HG03439 (cell line): ENCODE results near the gene UCK2.

Experiments
- ATAC-seq: cut with Tn5 transposase; IDR thresholded peaks from one replicate; pipeline ENCODE4 v1.9.1; 2021; ENCODE audit warnings: mild to moderate bottlenecking, moderate library complexity; ENCODE audit not compliant: unreplicated experiment

Gene UCK2

DNA sequence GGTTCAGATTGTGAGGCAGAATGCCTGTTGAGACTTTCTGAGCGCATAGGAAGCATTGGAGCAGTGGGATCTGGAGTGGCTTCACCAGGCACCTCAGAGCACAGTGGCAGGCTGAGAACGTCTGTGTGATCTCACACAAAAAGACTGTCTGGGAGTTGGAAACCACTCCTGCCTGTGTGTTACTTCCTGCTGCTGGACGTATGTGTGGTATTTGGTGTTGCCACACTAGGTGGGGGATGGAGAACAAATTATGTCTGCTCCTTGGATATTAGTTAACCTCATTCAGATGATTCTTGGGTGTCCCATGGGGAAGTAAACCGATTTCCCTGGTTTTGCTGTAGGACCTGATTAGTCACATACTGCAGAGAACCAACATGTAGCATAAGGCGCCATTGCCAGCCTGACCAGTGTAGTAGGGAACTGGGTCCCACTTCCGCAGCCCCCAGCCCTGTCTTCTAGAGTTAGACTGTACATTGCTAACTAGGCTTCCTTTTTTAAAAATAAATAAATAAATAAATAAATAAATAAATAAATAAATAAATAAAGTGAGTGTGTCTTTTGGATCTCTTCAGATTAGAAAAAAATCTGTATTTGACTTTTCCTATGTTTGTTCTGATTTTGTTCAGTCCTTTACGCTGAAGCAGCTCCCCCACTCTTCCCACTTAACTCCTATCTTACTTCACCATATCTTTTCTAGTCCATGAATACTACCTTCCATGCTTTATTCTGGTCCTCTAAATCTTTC lies 26.9 kb downstream of the UCK2 start:
- ATAC-seq = no peak

DNA sequence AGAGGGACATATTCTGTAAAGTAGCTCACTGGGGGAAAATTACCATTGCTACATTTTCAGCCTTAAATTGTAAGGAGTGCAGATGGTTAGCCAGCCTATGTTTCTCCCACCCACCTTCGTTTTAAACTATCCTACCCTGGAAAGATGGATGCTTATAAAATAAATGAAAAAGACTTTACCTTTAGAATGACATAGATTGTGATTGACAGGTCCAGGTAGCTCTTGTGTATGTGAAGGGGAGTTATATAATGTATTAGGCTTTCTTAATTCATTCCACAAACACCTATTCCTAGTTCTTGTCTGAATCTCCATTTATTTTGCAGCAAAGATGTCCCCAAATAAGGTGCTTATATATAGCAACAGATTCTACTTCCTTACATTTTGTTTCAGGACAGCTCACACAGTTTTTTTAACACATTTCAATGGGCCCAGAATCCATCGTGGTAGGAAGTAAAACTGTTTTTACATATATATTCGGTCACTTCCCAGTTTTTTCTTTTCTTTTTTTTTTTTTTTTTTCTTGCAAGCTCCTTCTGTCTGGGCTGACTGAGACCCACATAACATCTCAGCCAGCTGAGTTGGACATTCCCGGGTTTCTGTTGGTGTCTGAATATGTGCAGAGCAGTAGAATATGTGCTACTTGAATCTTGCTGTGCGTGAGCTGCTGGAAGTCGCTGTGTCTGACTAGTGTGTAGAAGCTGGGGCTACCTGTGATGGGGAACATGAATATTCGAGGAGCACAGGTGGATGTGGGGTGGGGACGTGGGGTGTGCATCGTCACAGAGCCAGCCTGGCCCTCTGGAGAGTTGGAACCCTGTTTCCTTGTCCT lies 27.8 kb downstream of the UCK2 start:
- ATAC-seq = no peak

DNA sequence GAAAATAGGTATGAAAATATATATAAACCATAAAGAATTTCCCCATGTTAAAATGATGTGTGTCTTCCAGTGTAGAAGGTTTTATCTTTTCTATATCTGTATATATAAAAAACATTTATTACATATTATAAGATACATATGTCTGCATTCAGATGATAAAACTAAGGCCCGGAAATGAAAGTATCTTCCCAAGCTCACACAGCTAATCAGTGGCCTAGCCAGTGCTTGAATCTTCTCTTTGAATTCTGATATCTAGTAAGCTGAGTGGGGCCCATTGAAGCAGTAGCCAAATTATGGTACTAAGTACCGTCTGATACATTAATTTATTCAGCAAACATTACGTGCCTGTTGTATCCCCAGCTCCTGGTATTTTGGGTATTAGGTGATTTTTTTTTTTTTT lies 28.6 kb downstream of the UCK2 start:
- no peak for ATAC-seq

DNA sequence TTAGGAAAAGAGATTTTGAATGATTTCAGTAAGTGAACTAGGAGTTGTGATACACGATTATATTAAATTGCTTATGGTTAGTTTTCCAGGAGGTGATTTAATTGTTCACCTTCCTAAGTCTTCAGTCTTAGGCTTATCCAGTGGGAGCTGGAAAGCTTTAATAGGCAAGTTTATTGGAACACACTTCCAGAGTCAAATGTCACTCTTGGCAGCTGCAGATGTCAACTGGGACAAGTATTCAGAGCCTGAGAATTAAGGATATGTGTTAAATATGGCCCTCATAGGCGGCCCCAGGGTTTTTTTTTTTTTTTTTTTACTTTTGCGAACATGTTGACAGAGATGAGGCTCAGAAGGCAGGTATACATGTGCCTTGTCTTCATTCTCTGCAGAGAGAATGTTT lies 29.2 kb downstream of the UCK2 start:
- no peak for ATAC-seq

DNA sequence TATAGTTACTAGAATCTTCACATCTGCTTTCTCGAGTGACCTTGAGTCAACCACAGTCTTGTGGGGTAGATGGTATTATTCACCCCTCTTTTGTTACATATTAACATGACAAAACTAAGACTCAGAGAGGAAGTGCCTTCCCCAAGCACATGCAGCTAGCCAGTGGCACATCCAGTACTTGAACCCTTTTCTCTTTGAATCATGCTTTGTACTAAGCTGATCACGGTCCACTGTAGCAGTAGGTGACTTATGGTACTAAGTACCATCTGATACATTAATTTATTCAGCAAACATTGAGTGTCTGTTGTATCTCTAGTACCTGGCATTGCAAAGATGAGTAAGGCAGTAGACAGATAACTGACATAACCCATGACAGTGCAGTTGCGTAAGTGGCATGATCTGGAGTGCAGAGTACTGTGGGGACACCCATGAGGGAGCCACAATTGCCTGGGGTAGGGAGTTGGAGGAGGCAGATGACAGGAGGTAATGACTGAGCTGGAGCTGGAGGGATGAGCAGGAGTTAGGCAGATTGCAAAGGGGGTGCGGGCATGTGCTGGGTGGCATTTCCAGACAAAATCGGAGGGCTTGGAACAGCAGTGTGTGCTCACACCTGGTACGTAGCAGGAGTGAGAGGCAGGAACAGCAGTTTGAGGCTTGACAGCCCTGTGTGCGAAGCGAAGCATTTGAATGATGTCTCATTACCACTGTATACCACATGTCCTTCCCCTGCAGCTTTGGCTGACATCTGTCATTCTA lies 29.8 kb downstream of the UCK2 start:
- ATAC-seq = peak; percentile 52

DNA sequence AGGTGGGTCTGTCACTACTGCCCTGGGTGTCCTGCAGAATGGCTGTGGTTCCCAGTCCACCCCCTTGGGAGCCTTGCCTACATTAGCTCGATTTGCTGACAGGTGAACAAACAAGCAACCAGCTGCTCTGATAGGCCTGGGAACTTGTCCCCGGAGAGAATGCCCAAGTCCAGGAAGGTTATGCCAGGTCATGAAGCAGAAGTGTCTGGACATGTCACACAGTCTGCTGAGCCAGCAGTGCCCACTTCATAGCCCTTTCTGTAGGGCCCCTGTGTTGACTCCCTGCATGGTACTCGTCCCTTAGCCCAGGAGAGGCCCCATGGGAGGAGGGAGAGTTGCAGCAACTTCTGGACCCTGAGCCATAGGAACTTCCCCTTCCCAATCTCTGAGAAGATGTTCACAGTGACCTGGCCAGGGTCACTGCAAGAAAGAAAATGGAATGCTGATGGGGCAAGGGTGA lies 31.0 kb downstream of the UCK2 start:
- ATAC-seq = no peak

DNA sequence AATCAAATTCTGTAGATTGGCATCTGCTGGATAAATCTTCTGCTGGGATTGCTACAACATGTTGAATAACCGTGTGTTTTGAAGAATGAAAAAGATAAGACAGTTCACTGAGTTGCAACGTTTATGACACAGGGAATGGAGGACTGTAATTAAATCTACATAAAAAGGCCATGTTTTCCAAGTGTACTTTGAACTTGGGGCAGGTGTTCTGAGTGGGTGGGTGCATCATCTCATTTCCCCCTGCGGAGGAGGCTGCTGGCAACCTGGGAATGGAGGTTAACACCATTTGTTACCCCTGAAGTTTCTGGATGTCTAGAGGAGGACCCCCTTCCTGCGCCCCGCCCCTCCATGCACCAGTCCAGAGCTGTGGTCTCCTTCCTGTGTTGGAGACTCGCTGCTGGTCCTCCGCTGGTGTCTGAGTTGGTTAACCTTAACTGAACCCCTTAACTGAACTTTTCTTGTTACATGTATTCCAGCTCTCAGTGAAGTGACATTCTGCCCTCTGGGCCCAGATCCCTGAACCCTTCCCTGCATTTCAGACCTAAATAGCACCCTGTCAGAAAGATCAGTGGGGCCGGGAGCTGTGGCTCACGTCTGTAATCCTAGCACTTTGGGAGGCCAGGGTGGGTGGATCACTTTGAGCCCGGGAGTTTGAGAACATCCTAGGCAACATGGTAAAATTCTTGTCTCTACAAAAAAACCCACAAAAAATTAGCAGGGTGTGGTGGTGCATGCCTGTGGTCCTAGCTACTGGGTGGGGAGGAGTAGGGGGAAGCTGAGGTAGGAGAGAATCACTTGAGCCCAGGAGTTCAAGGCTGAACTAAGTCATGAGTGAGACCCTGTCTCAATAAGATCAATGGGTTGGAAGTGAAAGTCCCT lies 31.8 kb downstream of the UCK2 start:
- ATAC-seq = no peak

DNA sequence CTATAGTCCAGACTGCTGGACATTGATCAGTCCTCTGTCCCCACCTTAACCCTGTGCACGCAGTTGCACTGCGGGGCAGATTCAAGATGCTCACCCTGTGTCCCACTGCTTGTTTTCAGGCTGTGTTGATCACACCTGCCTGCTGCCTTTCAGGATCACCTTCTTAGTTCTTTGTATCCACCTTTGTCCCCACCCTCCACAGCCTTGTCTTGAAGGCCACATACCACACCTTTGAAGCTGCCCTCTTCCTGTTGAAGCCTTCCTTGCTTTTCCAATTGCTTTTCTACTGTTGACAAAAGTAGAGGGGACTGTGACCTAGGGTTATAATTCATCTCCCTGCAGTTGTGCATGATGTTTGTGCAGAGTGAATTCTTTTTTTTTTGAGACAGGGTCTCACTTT lies 32.7 kb downstream of the UCK2 start:
- no peak for ATAC-seq

DNA sequence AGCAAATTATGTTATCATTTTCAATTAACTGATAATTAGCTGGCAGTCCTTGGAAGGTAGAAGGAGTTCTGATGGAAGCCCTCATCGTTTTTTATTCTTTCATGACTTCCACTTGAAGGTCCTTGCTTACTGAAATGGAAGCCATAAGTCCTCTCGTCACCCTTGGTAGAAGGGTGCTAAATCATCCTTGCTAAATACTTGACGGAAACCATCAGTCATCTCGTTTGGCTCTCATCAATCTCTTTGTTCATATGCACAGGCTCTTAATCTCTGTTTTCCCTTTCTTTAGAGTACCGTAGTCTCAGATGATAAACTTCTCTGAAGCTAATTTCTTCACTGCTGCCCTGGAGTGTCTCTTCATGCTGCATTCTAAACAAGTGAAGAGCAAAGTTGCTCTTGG lies 34.5 kb downstream of the UCK2 start:
- ATAC-seq = no peak

DNA sequence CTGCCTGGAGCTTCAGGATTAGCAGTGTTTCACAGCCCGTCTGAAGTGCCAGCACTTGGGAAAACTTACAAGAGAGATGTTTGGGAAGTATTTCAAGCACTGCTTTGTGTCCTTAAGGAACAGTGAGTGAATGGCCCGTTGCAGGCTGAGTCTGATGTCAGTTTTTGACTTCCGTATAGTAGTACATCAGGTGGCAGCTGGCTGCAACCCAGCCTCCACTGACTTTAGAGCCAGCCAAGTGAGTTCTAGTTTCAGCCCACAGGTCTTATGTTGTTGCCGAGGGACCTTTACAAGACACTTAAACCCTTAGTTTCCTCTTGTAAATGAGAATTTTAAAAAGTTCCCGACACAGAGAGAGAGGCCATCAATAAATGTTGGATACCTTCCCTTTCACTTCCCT lies 35.0 kb downstream of the UCK2 start:
- no peak for ATAC-seq

DNA sequence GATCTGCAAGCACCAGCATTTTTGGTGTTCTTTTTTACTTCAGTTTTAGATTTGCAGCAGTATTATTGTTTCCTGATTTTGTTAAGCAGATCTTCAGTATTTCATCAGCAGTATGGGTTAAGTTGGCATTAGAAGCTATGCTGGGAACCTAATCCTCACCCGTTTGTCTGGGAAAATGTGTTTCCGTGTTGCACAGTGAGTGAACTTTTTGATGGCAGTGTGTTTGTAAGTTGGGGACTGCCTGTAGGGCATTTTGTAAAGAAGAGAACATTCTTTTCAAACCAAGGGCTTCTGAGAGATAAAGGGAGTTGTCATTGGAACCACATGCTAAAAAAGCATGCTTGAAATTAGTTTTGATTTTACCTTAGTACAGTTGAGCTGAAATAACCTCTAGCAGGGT lies 35.9 kb downstream of the UCK2 start:
- no peak for ATAC-seq

DNA sequence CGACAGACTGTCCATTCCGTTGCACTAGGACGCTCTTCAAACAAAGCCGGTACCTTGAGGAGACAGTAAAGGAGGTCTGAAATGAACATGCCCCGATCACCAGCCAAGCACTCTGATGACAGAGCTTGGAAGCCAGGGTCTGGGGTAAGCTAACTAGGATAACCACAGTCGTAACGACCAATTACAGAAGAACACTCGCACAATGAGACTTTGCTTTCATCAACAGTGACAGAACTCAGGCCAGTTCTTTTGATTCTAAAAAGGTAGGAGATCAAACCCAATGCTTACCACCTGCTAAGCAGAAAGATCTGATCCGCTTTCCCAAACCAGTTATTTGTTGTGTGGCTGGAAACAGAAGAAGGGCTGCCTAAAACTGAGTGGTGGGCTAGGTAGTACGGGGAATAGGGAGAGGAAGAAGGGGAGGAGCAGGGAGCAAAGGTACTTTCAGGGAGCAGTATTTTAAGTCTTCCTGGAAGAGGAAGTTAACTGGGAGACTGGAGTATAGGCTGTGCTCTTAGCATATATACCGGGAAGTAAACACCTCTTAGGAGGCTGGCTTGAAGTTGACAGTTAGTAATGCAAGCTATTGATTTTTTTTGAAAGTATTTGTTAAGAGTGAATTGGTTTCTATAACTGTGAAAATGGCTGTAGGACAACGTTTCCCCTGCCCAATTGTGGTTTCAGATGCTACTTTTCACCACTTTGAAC lies 38.4 kb downstream of the UCK2 start:
- no peak for ATAC-seq

DNA sequence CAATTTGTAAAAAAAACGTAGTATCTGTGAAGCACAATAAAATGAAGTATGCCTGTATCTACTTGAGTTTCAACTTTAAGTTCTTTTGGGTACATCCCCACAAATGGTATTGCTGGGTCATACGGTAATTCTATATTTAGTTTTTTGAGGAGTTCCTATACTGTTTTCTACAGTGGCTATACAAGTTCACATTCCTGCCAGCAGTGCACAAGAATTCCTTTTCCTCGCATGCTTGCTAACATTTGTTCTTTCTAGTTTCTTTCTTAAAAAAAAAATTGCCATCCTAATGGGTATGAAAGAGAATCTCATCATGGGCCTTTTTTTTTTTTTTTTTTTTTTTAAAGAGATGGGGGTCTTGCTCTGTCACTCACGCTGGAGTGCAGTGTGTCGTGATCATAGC lies 41.9 kb downstream of the UCK2 start:
- no peak for ATAC-seq

DNA sequence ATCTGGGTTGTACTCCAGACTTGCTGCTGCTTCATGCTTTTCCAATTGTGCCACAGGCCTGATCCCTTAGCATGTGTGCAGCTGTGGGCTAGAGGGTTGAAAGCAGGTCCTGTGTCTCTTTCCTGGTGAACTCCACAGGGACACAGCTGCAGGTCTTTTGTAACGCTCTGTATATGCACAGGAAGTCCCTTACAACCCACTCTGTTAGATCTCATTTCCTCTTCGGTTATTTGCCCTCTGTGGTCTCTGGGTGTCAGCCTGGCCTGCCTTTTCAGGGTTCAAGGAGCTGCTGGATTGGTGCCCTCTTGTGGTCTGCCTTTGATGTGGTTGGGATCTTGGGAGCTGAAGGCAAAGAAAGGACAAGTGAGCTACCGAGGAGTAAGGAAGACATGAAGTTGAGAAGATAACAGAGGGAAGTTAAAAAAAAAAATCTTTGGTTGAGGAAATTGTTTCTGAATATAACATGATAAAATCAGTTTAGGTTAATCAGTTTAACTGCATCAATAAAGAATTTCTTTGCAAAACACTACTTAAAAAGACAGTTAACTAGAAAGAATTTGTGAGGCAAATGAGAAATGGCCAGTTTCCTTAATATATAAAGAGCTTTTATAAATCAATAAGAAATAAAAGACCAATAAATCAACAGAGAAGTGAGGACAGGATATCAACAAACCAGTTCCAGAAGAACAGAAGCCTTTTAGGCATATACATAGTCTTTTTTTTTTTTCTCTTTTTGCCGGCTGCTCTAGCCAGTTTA lies 44.1 kb downstream of the UCK2 start:
- peak; percentile 71 for ATAC-seq

DNA sequence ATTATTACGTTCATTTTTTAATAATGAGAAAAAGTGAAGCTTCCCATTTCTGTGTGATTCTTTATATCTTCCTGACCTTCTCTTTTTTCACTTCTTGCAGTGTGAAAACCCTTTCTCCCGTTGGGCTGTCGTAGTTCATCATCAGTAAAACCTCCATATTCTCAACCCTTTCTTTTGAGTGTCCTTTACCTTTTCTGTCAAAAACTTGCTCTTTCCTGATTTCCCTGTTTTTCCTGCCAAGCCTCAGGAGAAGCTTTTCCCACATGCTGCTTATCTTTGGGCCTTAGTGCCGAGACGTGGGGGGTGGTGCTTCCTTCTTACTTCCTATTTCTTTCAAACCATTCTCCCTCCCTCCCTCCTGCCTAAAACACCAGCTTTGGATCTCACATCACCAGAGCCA lies 46.1 kb downstream of the UCK2 start:
- ATAC-seq = no peak

DNA sequence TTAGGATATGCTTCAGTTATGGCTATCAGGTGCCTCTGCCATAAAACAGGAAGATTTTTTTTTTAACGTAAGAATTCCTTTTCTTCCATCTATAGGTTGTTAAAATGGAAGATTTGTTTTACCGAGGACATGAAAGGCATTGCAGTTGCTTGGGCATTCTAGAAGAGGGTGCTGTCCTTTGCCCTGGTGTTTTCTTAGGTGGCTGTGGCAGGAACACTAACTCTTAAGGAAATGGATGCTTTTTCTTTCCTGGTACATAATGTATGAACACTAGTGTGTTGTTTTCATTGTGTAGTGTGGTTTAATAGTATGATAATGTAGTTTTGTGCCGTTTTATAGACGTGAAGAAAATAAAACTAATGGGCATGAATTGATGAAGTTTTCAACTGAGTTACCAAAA lies 47.2 kb downstream of the UCK2 start:
- ATAC-seq = no peak

DNA sequence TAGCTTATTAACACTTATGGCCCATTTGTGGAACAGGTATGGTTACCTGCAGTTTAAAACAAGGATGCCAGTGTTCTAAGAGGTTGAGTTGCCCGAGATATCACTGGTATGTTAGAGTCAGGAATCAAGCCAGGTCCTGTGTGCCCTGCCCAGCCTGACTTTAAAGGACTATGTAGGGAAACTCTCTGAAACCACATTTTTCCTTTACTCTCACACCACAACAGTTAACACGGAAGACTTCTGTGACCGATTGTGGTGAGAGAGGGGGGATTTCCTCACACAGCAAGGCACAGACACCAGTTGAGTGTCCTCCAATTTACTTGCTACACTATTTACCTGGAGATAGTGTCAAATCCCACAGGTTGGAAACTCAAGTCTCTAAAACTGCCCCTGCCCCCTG lies 47.8 kb downstream of the UCK2 start:
- peak; percentile 30 for ATAC-seq

DNA sequence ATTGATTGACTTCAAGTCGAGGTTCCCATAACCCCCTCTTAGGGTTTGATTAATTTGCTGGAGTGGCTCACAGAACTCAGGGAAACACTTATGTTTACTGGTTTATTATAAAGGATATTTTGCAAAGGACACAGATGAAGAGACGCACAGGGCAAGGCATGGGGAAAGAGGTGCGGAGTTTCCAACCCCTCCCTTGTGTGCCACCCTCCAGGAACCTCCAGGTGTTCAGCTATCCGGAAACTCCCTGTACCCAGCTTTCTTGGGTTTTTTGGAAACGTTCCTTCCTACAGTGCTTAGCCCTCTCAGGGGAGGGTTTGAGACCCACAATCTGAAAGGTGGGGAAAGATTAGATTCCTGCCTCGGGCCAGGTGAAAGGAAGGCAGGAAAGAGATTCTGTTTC lies 48.2 kb downstream of the UCK2 start:
- ATAC-seq = no peak

DNA sequence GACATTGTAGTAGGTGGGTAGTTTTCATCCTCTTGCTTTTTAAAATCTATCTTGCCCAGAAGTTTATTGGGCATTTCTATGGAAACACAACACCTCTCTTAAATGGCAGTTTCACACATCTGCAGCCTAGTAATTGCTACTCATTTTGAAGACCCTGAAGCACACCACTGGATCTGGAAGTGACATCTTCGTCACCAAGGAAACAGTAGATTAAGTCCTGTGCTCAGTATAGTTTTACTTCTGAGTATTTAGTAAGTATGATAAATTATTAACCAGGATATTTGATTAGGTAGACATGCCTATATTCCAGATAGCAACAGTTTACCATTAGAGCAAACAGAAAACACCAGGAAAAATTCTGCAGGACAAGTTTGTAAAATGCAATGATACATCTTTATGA lies 48.7 kb downstream of the UCK2 start:
- no peak for ATAC-seq
